Transverse colon (tissue), 4 donors: Measurements from ENCODE around the gene SLC50A1. TPM values are rescaled to one million over a fixed set of nuclear protein-coding genes. Genes with fewer than 3 reads are reported as not detected.
A peak's percentile ranks its signal among the peaks of the same experiment; 100 is the strongest.
"Not testable (repeated sequence)": the region's sequence is repeated elsewhere in the genome, so short reads cannot be mapped to it uniquely, and the experiment has no call there.

ENCODE experiments used
- DNase-seq: peaks from one replicate; pipeline ENCODE4 v3.0.0-alpha.2; 2019
- H3K27ac ChIP-seq, 4 donors: fragments of 200-600 bp; sonication (generic); 2 replicates each; pipeline ENCODE4 v1.5.1; 2016 to 2018; ENCODE audit warnings: inconsistent platforms in 4 of 4
- H3K27me3 ChIP-seq: fragments of 200-600 bp; sonication (generic); 2 replicates; pipeline ENCODE4 v1.5.1; 2017; ENCODE audit warnings: inconsistent platforms
- H3K36me3 ChIP-seq, 4 donors: fragments of 200-600 bp; sonication (generic); 2 replicates each; pipeline ENCODE4 v1.5.1; 2017 to 2019; ENCODE audit warnings: inconsistent platforms in 4 of 4
- H3K4me1 ChIP-seq, 4 donors: fragments of 200-600 bp; sonication (generic); 2 replicates each; pipeline ENCODE4 v1.5.1; 2017 to 2020; ENCODE audit warnings: inconsistent platforms in 4 of 4
- H3K4me3 ChIP-seq, 4 donors: fragments of 200-600 bp; sonication (generic); 1 replicate in 1 of 4; 2 replicates in 3 of 4; pipeline versions ENCODE4 v1.5.1 to v1.6.1; 2017 to 2019; ENCODE audit warnings: inconsistent platforms in 4 of 4
- H3K9me3 ChIP-seq, 2 donors: fragments of 200-600 bp; sonication (generic); 2 replicates each; pipeline ENCODE4 v1.5.1; 2017 to 2019; ENCODE audit warnings: inconsistent platforms in 2 of 2
- CTCF ChIP-seq, 5 experiments: fragments of 200-600 bp in 3 of 5; fragments of 450-650 bp in 2 of 5; sonication (generic) in 3 of 5; IDR thresholded peaks; 1 replicate in 2 of 5; 2 replicates in 3 of 5; pipeline ENCODE4 v1.5.1; 2016 to 2017; ENCODE audit warnings: antibody characterized with exemption in 5 of 5, inconsistent platforms in 3 of 5, mild to moderate bottlenecking in 2 of 5, moderate library complexity in 1 of 5
- EP300 ChIP-seq: sonication (generic); formaldehyde crosslinking; IDR thresholded peaks from one replicate; pipeline ENCODE4 v1.6.1; 2017; ENCODE audit warnings: antibody characterized with exemption, low read depth
- POLR2A ChIP-seq: fragments of 450-650 bp; IDR thresholded peaks from one replicate; pipeline ENCODE4 v1.6.1; 2016; ENCODE audit warnings: antibody characterized with exemption, mild to moderate bottlenecking, moderate library complexity
- POLR2AphosphoS5 ChIP-seq, 3 donors: sonication (generic); formaldehyde crosslinking; IDR thresholded peaks; one replicate each; pipeline ENCODE4 v1.6.1; 2016; ENCODE audit warnings: antibody characterized with exemption in 3 of 3
- WGBS, 2 donors: methylation state at CpG; one replicate each; pipeline ENCODE4 v1.1.5; 2018; ENCODE audit warnings: low coverage in 1 of 2; 5-methylcytosine and 5-hydroxymethylcytosine counted together
- in situ Hi-C, 4 donors: fragments of 200-750 bp; cut with MboI; loops; one replicate each; pipeline versions ENCODE4 v1.15.0 to v1.15.1; 2017; ENCODE audit warnings: low sequenced_read_pairs in 3 of 4, low pct_ligation_motif_present in 1 of 4, low pct_unique_long_range_greater_than_20kb in 1 of 4
- intact Hi-C: fragments of 100-400 bp; cut with DNase I; formaldehyde crosslinking; loops from one replicate; pipeline ENCODE4 v1.15.1; 2023; ENCODE audit warnings: low total_unique reads
- total RNA-seq, 4 donors: library from RNA; depleted of rRNA; stranded (reverse); fragments of >200 nt; gene quantifications; one replicate each; pipeline ENCODE4 v1.1.0, GENCODE V29; 2016

The SLC50A1 gene
- total RNA-seq, 4 donors from 2014 or later = 5.2 to 199 (median 44.4) TPM

- Histone ChIP-seq H3K27ac (peak within 1 kb of the TSS; percentile 87 to 99 (median 95)), H3K4me3 (peak within 1 kb of the TSS; percentile 48 to 94 (median 67)), H3K4me1 (peaks cover 10 to 42% (median 34%) of the 10 kb centered on the region in 4 donors), H3K27me3 (peaks cover 5% of the 10 kb centered on the region), H3K36me3 (no peaks in the 10 kb centered on the region), H3K9me3 (no peaks in the 10 kb centered on the region)
- peak; percentile 93 for DNase-seq
- TF ChIP-seq POLR2A (peak; percentile 83), CTCF (IDR thresholded peaks at IDR 0.05) (no peak), POLR2AphosphoS5 (IDR thresholded peaks at IDR 0.05) (peak; percentile 88 to 91 (median 90)), EP300 (no peak)
- in situ Hi-C loops (no loop called here), intact Hi-C loops (no loop called here)
- whole genome bisulfite sequencing, 2 donors = 2 to 4% methylated on average over 5 to 35 of the region's 42 CpGs
Measured at GRCh38 chr1:155139895-155140629, 4.4 kb downstream of the SLC50A1 start, which contains the start of gene DPM3. TSS of gene DPM3 (minus strand) at chr1:155140531. CDS start at chr1:155140240, 291 bp downstream.

DNA sequence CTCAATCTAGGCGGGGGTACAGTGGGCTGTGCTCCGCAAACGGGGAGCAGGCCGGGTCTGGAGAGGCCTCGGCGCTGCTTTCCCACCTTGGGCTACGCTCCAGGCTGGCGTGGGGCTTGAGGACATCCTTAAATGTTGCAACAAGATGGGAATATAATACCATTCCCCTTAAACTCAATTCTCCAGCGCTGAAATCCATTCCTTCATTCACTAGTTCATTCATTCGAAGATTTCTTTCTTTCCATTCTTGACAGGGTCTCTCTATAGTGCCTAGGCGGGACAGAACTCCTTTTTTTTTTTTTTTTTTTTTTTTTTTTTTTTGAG, 4.9 kb downstream of the SLC50A1 start:
- Histone ChIP-seq H3K27me3 (peaks cover 5% of the 10 kb centered on the region), H3K27ac (peak overlapping the region; percentile 87 to 99 (median 95)), H3K4me1 (peaks cover 10 to 37% (median 31%) of the 10 kb centered on the region in 4 donors), H3K4me3 (peak overlapping the region; percentile 48 to 94 (median 67)), H3K36me3 (no peaks in the 10 kb centered on the region), H3K9me3 (no peaks in the 10 kb centered on the region)
- in situ Hi-C loops = no loop called here
- no peak for DNase-seq
- 6 to 11% methylated on average over 4 to 11 of the region's 11 CpGs for WGBS, 2 donors
- TF ChIP-seq POLR2A (no peak), EP300 (no peak), CTCF (IDR thresholded peaks at IDR 0.05) (no peak), POLR2AphosphoS5 (IDR thresholded peaks at IDR 0.05) (no peak)
- intact Hi-C loops = no loop called here

DNA sequence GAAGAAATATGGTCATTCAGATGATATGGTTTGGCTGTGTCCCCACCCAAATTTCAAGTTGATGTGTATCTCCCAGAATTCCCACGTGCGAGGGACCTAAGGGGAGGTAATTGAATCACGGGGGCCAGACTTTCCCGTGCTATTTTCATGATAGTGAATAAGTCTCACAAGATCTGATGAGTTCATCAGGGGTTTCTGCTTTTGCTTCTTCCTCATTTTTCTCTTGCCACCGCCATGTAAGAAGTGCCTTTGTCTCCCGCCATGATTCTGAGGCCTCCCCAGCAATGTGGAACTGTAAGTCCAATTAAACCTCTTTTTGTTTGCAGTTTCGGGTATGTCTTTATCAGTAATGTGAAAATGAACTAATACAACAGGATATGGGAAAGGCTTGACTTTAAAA, 6.1 kb downstream of the SLC50A1 start:
- in situ Hi-C loops (no loop called here), intact Hi-C loops (no loop called here)
- H3K4me3 ChIP-seq = no peak overlapping the region
- TF ChIP-seq CTCF (IDR thresholded peaks at IDR 0.05) = no peak
- no peak for TF ChIP-seq POLR2A
- no peak for TF ChIP-seq POLR2AphosphoS5 (IDR thresholded peaks at IDR 0.05)
- no peak for TF ChIP-seq EP300
- no peak overlapping the region for H3K27ac ChIP-seq
- 80 to 85% methylated on average over 5 to 7 of the region's 7 CpGs for WGBS, 2 donors
- H3K4me1 ChIP-seq = peaks cover 8 to 34% (median 29%) of the 10 kb centered on the region in 4 donors
- DNase-seq = no peak
- peaks cover 8% of the 10 kb centered on the region for H3K27me3 ChIP-seq
- H3K36me3 ChIP-seq = no peaks in the 10 kb centered on the region
- H3K9me3 ChIP-seq = no peaks in the 10 kb centered on the region

DNA sequence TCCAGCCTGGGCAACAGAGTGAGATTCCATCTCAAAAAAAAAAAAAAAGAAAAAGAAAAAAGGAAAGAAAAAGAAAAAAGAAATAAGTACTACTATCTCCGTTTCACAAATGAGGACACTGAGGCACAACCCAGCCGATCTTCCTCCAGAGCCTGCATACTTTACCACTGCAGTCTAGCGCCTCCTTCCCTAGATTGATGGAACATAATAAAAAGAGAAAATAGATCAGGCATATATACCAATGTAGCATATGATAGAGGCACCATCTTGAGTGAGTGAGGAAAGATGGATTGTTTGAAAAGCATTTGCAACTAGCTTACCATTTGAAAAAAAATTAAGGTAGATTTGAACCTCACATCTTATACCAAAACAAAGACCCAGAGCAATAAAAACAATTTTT, 9.8 kb downstream of the SLC50A1 start:
- Histone ChIP-seq H3K4me1 (peaks cover 0 to 2% (median under 1%) of the 10 kb centered on the region in 4 donors), H3K27me3 (peaks cover 8% of the 10 kb centered on the region), H3K27ac (no peak overlapping the region), H3K36me3 (no peaks in the 10 kb centered on the region), H3K9me3 (no peaks in the 10 kb centered on the region), H3K4me3 (no peak overlapping the region)
- TF ChIP-seq POLR2A (no peak), EP300 (no peak), CTCF (IDR thresholded peaks at IDR 0.05) (no peak), POLR2AphosphoS5 (IDR thresholded peaks at IDR 0.05) (no peak)
- in situ Hi-C loops = no loop called here
- WGBS, 2 donors = 74 to 76% methylated on average over 3 of the region's 3 CpGs
- no peak for DNase-seq
- intact Hi-C loops = no loop called here

GRCh38 chr1:155155996-155156643, 20.5 kb downstream of the SLC50A1 start:
- H3K36me3 ChIP-seq, H3K4me3 ChIP-seq, H3K9me3 ChIP-seq, intact Hi-C loops, H3K27ac ChIP-seq, H3K4me1 ChIP-seq, DNase-seq, H3K27me3 ChIP-seq: not testable (repeated sequence)
- WGBS, 2 donors = 57 to 64% methylated on average over 2 to 3 of the region's 3 CpGs
- in situ Hi-C loops = loop anchor here in 1 of 4 donors (25.0 kb wide), 1 partner anchor 244 kb away; no protein-coding TSS in a partner anchor
